HAP-1 (cell line): ENCODE measurements around the gene PCYOX1L.
"Not testable (repeated sequence)": the region's sequence is repeated elsewhere in the genome, so short reads cannot be mapped to it uniquely, and the experiment has no call there.

Experiments used
- DNase-seq, 2 experiments: peaks; one replicate each; pipeline ENCODE4 v3.0.0-alpha.2; 2016 to 2020; ENCODE audit warnings: low spot score in 2 of 2
- H3K27me3 ChIP-seq: fragments of 250-450 bp; sonication (Bioruptor Pico); 2 replicates; pipeline ENCODE4 v1.5.1; 2020; ENCODE audit warnings: low read depth, mild to moderate bottlenecking, moderate library complexity
- H3K36me3 ChIP-seq: fragments of 250-450 bp; sonication (Bioruptor Pico); replicated peaks from 2 replicates; pipeline ENCODE4 v1.5.1; 2020; ENCODE audit warnings: mild to moderate bottlenecking
- H3K4me1 ChIP-seq: fragments of 250-450 bp; sonication (Bioruptor Pico); 2 replicates; pipeline ENCODE4 v1.5.1; 2020; ENCODE audit warnings: mild to moderate bottlenecking
- H3K4me3 ChIP-seq: fragments of 250-450 bp; sonication (Bioruptor Pico); 2 replicates; pipeline ENCODE4 v1.5.1; 2020; ENCODE audit warnings: mild to moderate bottlenecking, moderate library complexity
- H3K9me3 ChIP-seq: fragments of 250-450 bp; sonication (Bioruptor Pico); 2 replicates; pipeline ENCODE4 v1.5.1; 2020; ENCODE audit warnings: mild to moderate bottlenecking, moderate library complexity
- in situ Hi-C: fragments of 300-500 bp; cut with MboI; formaldehyde crosslinking; loops from 3 replicates; pipeline ENCODE4 v1.14.3; 2020; ENCODE audit warnings: low sequenced_read_pairs, inconsistent platforms, mixed read lengths

The PCYOX1L gene

DNA sequence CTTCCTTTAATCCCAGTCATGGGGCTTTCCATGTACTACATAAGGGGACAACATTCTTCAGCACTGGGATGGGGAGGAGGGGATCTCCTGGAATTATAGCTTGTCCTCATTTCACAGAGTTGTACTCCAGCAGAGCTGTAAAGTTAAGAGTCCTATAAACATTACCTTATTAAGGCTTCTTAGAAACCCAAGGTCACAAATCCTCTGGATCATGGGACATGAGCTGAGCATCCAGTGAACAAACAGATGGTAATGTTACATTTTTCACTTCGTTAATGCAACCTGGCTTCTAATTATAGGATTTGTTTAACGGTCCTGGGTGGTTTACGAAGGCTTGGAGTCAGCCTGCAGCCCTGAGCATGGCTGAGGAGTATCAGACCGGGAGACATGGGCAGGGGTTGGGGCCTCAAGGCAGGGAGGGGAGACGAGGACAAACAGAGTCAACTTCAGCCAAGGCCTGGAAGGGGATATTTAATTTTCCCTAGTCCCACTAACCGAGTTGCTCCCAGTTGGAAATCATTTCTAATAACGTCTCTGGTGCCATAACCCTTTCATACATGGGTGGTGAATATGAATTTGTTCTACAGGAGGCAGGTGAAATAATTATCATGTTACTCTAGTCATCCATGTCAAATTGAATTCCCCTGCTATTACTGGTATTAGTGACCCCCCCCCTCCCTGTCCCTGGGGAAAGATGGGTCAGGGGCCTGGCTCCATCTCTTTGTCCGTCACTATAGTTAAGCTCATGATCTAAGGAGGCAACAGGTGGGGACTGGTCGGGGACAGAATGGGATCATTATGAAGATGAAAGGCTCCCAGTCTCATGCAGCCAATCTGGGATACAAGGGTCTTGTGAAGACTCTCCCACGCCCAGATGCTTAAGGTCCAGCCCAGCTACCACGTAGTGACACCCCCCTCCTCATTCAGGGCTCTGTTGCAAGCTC is 32.0 kb downstream of the PCYOX1L start:
- no peaks in the 10 kb centered on the region for H3K9me3 ChIP-seq
- DNase-seq, result no peak
- in situ Hi-C loops, result no loop called here

GRCh38 chr5:149391076-149391475 is 33.2 kb downstream of the PCYOX1L start:
- H3K4me1 ChIP-seq, in situ Hi-C loops, H3K9me3 ChIP-seq, H3K27me3 ChIP-seq, H3K36me3 ChIP-seq, DNase-seq, H3K4me3 ChIP-seq: not testable (repeated sequence)

More for the DNA sequence above, 32.0 kb downstream of the PCYOX1L start:
- Histone ChIP-seq H3K4me3 (no peak overlapping the region), H3K27me3 (no peaks in the 10 kb centered on the region), H3K36me3 (no peaks in the 10 kb centered on the region), H3K4me1 (no peaks in the 10 kb centered on the region)

DNA sequence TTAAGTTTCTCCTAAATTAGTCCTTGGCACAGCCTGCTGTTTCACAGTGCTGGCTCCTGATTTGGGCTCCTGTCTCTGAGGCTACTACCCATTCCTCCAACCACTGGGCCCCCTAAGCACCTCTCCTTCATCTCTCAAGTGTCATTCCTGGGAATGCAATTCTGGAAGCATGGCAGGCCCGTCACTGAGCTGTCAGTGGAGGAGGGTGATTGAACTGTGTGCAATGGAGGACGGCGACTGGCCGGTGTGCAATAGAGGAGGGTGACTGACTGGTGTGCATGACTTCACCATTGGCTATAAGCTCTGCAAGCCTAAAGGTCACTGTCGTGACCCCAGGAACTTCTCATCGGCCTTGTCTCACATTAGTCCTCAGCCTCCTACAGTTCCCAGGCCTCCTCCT is 33.7 kb downstream of the PCYOX1L start:
- DNase-seq, result no peak
- Histone ChIP-seq H3K4me3 (no peak overlapping the region), H3K9me3 (no peaks in the 10 kb centered on the region), H3K36me3 (no peaks in the 10 kb centered on the region), H3K4me1 (no peaks in the 10 kb centered on the region), H3K27me3 (no peaks in the 10 kb centered on the region)
- in situ Hi-C loops, result no loop called here

DNA sequence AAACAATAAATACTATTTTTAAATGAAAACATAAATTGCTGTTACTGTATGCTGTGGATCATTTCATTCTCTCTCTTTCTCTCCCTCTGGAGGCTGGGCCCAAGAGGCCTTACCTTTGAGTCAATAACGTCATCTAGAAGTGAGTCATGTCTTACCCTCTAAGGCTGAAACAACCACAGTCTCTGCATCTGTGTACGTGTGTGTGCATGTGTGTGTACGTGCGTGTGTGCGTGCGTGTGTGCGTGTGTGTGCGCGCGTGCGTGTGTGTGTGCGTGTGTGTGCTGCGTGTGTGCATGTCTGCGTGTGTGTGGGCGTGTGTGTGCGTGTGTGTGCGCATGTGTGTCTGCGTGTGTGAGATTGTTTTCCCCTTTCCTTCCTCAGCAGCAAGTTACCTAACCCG is 34.9 kb downstream of the PCYOX1L start:
- in situ Hi-C loops, result no loop called here
- Histone ChIP-seq H3K27me3 (no peaks in the 10 kb centered on the region), H3K36me3 (no peaks in the 10 kb centered on the region), H3K9me3 (no peaks in the 10 kb centered on the region), H3K4me1 (no peaks in the 10 kb centered on the region), H3K4me3 (no peak overlapping the region)
- no peak for DNase-seq

DNA sequence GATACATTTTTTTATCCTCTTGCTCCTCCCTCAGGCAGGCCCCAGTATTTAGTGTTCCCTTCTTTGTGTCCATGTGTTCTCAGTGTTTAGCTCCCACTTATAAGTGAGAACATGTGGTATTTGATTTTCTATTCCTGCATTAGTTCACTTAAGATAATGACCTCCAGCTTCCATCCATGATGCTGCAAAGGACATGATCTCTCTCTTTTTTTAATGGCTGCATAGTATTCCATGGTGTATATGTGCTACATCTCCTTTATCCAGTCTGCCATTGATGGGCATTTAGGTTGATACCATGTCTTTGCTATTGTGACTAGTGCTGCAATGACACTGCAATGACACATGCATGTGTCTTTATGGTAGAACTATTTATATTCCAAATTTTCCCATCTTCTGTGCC is 37.1 kb downstream of the PCYOX1L start:
- H3K36me3 ChIP-seq, H3K9me3 ChIP-seq, H3K27me3 ChIP-seq, H3K4me3 ChIP-seq, H3K4me1 ChIP-seq, DNase-seq, in situ Hi-C loops: not testable (repeated sequence)

DNA sequence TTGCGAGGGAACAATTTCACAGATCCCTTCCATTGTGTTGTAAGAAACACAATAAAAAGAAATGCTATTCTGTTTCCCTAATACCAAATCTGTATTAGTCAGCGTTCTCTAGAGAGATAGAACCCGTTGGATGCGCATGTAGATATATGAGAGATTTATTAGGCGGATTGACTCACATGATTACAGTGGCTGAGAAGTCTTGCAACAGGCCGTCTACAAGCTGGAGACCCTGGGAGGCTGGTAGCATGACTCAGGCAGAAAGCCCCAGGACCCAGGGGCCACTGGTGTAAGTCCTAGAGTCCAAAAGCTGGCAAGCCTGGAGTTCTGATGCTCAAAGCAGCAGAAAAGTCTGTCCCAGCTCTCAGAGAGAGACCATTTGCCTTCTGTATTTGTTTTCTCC is 39.7 kb downstream of the PCYOX1L start:
- Histone ChIP-seq H3K9me3 (no peaks in the 10 kb centered on the region), H3K4me1 (no peaks in the 10 kb centered on the region), H3K27me3 (no peaks in the 10 kb centered on the region), H3K4me3 (no peak overlapping the region), H3K36me3 (no peaks in the 10 kb centered on the region)
- in situ Hi-C loops, result no loop called here
- no peak for DNase-seq

- H3K27me3 ChIP-seq, H3K36me3 ChIP-seq, H3K4me1 ChIP-seq, H3K4me3 ChIP-seq, in situ Hi-C loops, DNase-seq, H3K9me3 ChIP-seq: not testable (repeated sequence)
Measured at GRCh38 chr5:149398747-149399266, 41.0 kb downstream of the PCYOX1L start.

DNA sequence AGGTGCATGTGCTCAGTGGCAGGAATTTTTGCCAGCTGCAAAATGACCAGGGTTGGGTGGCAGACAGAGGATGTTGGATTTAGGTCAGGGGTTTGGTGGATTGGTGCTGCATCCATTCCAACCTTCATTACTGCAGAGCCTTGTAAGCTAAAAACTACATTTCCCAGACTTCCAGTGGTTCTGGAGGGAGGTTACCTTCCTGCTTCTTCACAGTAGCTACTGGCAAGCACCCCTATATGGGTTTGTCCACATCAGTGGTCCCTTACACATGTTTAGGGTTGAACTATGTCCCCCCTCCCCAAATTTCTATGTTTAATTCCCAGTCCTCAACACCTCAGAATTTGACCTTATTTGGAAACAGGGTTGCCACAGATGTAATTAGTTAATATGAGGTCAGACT is 41.9 kb downstream of the PCYOX1L start:
- Histone ChIP-seq H3K4me1 (no peaks in the 10 kb centered on the region), H3K9me3 (no peaks in the 10 kb centered on the region), H3K36me3 (no peaks in the 10 kb centered on the region), H3K4me3 (no peak overlapping the region), H3K27me3 (no peaks in the 10 kb centered on the region)
- in situ Hi-C loops, result no loop called here
- DNase-seq, result no peak

- no peak overlapping the region for H3K4me3 ChIP-seq
- in situ Hi-C loops, result no loop called here
- DNase-seq, result no peak
- no peaks in the 10 kb centered on the region for H3K36me3 ChIP-seq
- H3K4me1 ChIP-seq, result no peaks in the 10 kb centered on the region
- no peaks in the 10 kb centered on the region for H3K27me3 ChIP-seq
- no peaks in the 10 kb centered on the region for H3K9me3 ChIP-seq
Measured at GRCh38 chr5:149400304-149400703, 42.5 kb downstream of the PCYOX1L start.

DNA sequence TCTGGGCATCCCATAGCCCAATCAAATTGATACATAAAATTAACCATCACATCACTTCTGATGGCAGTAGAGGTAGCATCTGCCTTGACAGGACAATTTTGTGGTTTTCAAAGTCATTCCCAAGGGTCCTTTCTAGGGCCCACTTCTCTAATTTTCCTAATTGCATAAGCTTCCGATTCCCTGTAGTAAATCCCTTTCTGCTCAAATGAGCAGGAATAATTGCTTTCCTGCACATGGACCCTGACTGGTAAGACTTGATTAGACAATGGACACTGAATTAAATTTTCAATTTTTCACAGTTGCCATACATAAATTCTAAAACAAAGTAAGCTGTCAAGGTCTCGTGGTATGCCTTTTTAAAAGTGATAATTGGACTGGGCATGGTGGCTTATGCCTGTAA is 43.2 kb downstream of the PCYOX1L start:
- H3K4me1 ChIP-seq, result no peaks in the 10 kb centered on the region
- H3K4me3 ChIP-seq, result no peak overlapping the region
- no peak for DNase-seq
- no peaks in the 10 kb centered on the region for H3K36me3 ChIP-seq
- no peaks in the 10 kb centered on the region for H3K9me3 ChIP-seq
- H3K27me3 ChIP-seq, result no peaks in the 10 kb centered on the region
- in situ Hi-C loops, result no loop called here

- DNase-seq, result no peak
- in situ Hi-C loops, result no loop called here
- H3K4me1 ChIP-seq, result no peaks in the 10 kb centered on the region
Measured at GRCh38 chr5:149402291-149402690, 44.4 kb downstream of the PCYOX1L start.

DNA sequence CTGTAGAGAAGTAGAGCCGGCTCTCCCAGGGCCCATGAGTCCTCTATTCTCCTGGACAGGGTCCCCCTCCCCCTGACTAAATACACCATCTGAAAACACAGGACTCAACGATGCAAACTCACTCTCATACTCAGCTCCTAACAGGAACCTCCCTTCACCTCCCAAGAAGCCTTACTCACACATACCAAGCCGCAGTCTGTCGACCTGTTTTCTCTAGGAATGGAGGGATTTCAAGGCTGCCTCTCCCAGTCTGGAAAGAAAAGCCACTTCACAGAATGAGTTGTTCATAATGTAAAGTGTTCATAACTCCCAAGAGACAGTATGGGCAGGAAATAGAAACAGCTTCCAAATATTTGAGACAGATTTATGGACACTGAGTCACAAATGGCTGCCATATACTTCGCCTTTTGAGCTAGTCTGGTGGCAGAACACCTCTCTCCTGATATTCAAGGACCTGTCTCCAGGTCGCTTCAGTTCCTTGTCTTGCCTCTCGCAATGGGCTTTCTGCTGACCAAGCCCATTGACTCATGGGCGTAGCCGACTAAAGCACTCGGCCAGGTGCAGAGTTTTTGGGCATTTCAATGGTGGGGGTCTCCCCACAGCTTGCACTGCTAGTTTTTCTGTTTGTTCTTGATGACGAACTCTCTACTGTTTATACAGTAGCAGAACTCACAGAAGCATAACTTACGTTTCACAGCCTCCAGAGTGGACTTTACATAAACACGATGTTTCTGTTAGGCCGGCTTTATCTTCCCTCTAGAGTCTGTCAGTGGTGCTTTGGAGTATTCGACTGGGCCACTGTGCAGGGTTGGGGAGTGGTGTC is 46.3 kb downstream of the PCYOX1L start:
- in situ Hi-C loops, result no loop called here
- no peak for DNase-seq
- no peak overlapping the region for H3K4me3 ChIP-seq
- no peaks in the 10 kb centered on the region for H3K27me3 ChIP-seq
- no peaks in the 10 kb centered on the region for H3K9me3 ChIP-seq
- H3K4me1 ChIP-seq, result no peaks in the 10 kb centered on the region
- H3K36me3 ChIP-seq, result no peaks in the 10 kb centered on the region

More at GRCh38 chr5:149402291-149402690, 44.4 kb downstream of the PCYOX1L start:
- Histone ChIP-seq H3K9me3 (no peaks in the 10 kb centered on the region), H3K4me3 (no peak overlapping the region), H3K27me3 (no peaks in the 10 kb centered on the region), H3K36me3 (no peaks in the 10 kb centered on the region)

DNA sequence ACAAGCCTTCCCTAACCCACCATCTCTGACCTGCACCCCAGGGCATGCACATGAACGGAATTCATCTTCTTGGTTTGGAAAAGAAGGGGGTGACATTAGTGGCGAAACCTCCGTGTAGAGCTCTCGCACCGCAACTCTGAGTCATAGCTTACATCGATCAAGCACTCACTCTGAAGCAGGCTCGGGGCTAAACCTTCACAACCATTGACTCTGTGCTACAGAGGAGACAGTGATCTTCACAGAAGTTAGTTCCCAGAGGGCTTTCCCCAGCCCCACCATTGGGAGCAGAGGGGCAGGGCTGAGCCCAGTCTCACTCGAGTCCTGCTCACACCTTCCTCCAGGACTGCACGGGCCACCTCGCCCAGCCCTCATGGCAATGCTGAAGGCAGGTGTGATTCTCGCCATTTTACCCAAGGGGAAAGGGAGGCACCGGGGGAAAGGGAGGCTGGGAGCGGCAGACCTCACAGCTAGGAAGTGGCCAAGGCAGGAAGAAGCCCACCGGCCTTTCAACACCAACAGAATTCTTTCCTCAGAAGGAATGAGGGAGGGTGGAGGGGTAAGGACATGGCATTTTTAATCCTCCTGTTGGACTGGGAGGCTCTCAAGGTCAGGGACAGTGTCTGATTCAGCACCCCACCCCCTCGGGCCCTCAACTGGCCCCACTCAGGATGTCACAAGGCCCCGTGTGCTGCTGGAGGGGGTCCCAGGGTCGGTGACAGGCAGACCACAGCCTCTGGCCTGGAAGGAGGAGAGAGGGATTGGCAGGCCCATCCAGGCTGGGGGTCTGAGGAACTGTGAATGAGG is 47.1 kb downstream of the PCYOX1L start:
- H3K4me3 ChIP-seq, result no peak overlapping the region
- no peak for DNase-seq
- in situ Hi-C loops, result no loop called here
- H3K9me3 ChIP-seq, result no peaks in the 10 kb centered on the region
- H3K27me3 ChIP-seq, result no peaks in the 10 kb centered on the region
- H3K36me3 ChIP-seq, result no peaks in the 10 kb centered on the region
- H3K4me1 ChIP-seq, result no peaks in the 10 kb centered on the region
